ENCODE data around the gene GALNT5.

GALNT5 gene

GRCh38 chr2:157290525-157290924 lies 33.0 kb downstream of the GALNT5 start:
- DNase-seq, result no peak

- DNase-seq, result peak; percentile 47
Measured at GRCh38 chr2:157291018-157291417, 33.5 kb downstream of the GALNT5 start.

- DNase-seq, result no peak
Measured at GRCh38 chr2:157292853-157293252, 35.3 kb downstream of the GALNT5 start.

GRCh38 chr2:157296490-157296889 lies 39.0 kb downstream of the GALNT5 start:
- DNase-seq, result no peak

- DNase-seq, result no peak
Measured at GRCh38 chr2:157296958-157297357, 39.5 kb downstream of the GALNT5 start.

GRCh38 chr2:157301307-157301706 lies 43.8 kb downstream of the GALNT5 start:
- DNase-seq, result no peak

- DNase-seq, result peak; percentile 66
Measured at GRCh38 chr2:157302492-157303099, 45.1 kb downstream of the GALNT5 start.

- DNase-seq, result no peak
Measured at GRCh38 chr2:157303612-157304011, 46.1 kb downstream of the GALNT5 start.

- peak; percentile 73 for DNase-seq
Measured at GRCh38 chr2:157304811-157305722, 47.6 kb downstream of the GALNT5 start.

GRCh38 chr2:157305723-157306110 lies 48.2 kb downstream of the GALNT5 start:
- no peak for DNase-seq

- no peak for DNase-seq
Measured at GRCh38 chr2:157307021-157307420, 49.5 kb downstream of the GALNT5 start.

- no peak for DNase-seq
Measured at GRCh38 chr2:157309878-157310277, 52.4 kb downstream of the GALNT5 start.

- no peak for DNase-seq
Measured at GRCh38 chr2:157311706-157312105, 54.2 kb downstream of the GALNT5 start.

- DNase-seq, result peak; percentile 68
Measured at GRCh38 chr2:157312866-157313486, 55.5 kb downstream of the GALNT5 start.

GRCh38 chr2:157315901-157316300 lies 58.4 kb downstream of the GALNT5 start:
- DNase-seq, result no peak

- DNase-seq, result no peak
Measured at GRCh38 chr2:157318884-157319283, 61.4 kb downstream of the GALNT5 start.

- no peak for DNase-seq
Measured at GRCh38 chr2:157319795-157320194, 62.3 kb downstream of the GALNT5 start.

GRCh38 chr2:157320409-157320808 lies 62.9 kb downstream of the GALNT5 start:
- no peak for DNase-seq

- DNase-seq, result no peak
Measured at GRCh38 chr2:157321466-157321865, 64.0 kb downstream of the GALNT5 start.

GRCh38 chr2:157322432-157322831 lies 64.9 kb downstream of the GALNT5 start:
- no peak for DNase-seq

GRCh38 chr2:157324331-157324843 lies 66.9 kb downstream of the GALNT5 start:
- no peak for DNase-seq

- no peak for DNase-seq
Measured at GRCh38 chr2:157325786-157326185, 68.3 kb downstream of the GALNT5 start, which contains the start of gene ERMN. Gene ERMN (minus strand): TSS chr2:157325824. CDS start chr2:157325642, 182 bp downstream.

- no peak for DNase-seq
Measured at GRCh38 chr2:157326698-157327097, 69.2 kb downstream of the GALNT5 start.
